ENCODE results near the gene RFC2.
"Not testable (repeated sequence)": the region's sequence is repeated elsewhere in the genome, so short reads cannot be mapped to it uniquely, and the experiment has no call there.

Gene RFC2

DNA sequence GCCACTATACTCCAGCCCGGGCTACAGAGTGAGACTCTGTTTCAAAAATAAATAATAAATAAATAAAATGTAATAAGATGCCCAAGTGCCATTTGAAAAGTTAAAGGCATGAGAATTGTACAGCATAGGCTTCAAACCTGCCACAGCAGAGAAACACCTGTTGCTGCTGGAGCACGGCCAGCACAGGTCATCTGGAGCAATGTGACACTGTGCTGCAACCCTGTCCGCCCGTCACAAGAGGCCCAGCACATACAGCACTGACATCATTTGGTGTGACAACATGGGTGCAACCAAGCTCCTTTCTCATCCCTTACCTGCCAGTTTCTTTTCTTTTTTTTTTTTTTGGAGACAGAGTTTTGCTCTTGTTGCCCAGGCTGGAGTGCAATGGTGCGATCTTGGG, 1.3 kb downstream of the RFC2 start:
- DNase-seq (ENCODE audit: extremely low read depth in 1 of 2, low read depth in 1 of 2) = no peak

DNA sequence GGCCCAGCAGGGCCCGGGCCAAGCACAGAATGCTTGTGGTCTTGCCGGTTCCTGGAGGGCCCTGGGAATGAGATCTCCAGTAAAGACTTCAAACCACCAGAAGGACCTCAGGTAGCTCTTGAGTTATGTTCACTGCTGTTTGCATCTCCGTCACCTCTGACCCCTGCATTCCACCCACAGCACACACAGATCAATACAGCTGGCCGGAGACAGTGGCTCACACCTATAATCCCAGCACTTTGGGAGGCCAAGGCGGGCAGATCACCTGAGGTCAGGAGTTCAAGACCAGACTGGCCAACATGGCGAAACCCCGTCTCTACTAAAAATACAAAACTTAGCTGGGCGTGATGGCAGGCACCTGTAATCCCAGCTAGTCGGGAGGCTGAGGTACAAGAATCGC, 5.1 kb downstream of the RFC2 start:
- DNase-seq (ENCODE audit: extremely low read depth in 1 of 2, low read depth in 1 of 2) = not testable (repeated sequence)

DNA sequence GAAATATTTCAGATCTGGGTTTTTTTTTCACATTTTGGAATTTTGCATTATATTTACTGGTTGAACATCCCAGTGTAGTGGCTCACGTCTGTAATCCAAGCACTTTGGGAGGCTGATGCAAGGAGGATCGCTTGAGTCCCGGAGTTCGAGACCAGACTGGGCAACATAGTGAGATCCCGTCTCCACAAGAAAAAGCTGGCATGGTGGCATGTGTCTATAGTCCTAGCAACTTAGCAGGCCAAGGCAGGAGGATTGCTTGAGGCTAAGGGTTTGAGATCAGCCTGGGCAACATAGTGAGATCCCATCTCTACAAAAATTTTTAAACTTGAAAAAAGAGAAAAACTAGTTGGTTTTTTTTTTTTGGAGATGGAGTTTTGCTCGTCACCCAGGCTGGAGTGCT, 6.0 kb downstream of the RFC2 start:
- DNase-seq (ENCODE audit: extremely low read depth in 1 of 2, low read depth in 1 of 2) = no peak

DNA sequence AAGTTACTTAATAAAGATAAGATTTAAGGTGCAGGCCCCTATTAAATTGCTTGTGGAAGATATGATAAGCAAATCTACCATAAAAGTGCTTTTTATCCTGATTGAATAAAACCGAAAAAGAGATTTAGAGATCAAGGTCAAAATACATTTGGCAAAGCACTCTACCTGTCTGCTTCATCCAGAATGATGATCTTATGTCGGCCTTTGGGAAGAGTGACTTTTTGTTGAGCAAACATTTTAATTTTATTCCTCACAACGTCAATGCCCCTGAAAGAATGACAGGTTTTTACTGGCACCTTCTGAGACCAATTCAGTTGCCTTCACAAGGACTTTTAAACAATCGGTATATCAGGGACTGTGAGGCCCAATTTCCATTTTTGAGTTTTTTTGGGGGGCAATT, 7.7 kb downstream of the RFC2 start:
- no peak for DNase-seq (ENCODE audit: extremely low read depth in 1 of 2, low read depth in 1 of 2)

DNA sequence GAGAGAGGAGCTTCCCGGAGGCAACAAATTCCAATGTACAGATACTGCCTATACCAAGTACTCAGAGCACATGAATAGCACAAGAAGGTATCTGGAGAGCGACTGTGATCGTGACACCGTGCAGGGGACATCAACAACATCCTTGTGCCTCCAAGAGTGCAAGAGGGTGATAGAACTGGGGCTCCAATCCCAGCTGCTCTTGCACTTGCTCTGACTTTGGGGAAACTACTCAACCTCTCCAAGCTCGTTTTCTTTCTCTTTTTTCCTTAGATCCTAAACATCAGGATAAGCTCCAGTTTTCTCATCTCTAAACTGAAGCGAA, 12.1 kb downstream of the RFC2 start:
- DNase-seq (ENCODE audit: extremely low read depth in 1 of 2, low read depth in 1 of 2) = no peak

DNA sequence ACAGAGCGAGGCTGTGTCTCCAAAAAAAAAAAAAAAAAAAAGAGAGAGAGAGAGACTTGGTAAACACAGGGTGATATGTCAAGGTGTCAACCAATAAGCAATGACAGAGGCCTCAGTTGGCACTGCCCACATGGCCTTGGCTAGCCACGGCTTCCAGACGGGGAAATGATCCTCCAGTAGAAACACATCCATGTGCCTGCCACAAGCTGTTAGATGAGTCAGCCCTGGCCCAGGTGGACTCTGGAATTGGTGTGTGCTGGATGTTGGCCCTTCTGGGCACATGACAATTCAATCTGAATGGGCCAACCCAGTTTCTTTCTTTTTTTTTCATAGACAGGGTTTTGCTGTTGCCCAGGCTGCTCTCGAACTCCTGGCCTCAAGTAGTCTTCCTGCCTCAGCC, 13.7 kb downstream of the RFC2 start:
- no peak for DNase-seq (ENCODE audit: extremely low read depth in 1 of 2, low read depth in 1 of 2)

DNA sequence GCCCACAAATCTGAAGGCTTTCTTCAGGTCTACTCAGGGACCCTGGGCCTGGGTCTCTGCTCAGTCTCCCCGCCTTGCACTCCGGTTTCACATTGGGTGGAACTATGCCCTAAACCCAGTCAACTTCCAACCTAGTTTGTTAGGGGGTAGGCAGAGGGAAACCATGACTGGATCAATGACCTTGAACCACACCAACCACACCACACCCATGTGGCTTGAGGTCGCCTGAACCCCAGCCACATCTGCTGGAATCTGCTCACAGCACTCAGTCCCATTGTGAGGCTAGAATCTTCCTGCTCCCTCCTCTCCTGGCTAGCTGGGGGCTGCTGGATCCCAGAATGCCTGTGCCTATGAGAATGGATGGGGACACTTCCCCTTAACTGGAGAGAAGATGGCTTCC, 17.9 kb downstream of the RFC2 start:
- DNase-seq (ENCODE audit: extremely low read depth in 1 of 2, low read depth in 1 of 2) = no peak

DNA sequence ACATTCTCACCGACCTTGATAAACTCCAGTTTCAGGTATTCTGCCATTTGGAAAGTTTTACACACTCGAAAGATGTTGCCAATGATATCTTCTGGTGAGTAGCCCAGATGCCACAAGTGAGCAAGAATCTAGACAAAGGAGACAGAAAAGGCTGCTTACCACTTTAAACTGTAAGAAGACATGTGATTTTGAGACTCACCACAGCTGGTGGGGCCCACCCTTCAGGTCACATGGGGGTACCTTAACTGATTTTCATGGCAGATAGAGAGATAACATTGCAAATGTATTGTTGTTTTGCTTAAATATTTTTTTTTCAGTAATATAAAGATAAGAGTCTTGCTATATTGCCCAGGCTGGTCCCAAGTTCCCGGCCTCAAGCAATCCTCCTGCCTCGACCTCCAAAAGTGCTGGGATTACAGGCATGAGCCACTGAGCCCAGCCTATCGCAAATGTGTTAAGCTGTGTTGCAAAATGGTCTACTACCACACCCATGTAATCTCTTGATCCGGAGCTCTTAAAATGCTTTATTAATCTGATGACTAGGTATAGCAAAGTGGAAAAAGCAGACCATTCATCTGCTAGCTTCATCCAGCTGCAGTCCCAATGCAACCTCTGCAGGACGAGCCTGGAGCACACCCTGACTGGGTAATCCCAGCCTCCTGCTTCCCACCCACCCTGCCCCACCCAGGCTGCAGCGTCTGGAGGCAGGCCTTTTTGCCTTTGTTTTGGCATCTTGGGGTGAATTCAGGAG, 18.5 kb downstream of the RFC2 start:
- no peak for DNase-seq (ENCODE audit: extremely low read depth in 1 of 2, low read depth in 1 of 2)

DNA sequence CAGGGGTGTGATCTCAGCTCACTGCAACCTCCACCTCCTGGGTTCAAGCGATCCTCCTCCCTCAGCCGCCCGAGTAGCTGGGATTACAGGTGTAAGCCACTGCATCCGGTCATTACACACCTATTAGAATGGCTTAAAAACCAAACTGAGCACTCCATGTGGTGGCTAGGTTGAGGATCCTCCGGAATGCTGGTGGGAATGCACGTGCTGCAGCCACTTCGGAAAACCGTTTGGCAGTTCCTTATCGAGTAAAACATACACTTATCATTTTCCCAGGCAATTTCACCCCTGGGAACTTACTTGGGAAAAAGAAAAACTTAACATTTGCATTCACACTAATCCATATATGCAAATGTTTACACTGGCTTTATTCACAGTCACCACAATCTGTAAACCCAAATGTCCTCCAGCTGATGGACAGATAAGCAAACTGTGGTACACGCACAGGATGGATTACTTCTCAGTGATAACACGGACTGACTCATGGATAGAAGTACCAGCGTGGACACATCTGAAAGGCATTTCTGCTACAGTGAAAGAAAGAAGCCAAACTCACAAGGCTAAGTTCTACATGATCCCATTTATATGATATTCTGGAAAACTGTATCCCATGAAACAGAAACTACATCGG, 20.4 kb downstream of the RFC2 start:
- DNase-seq (ENCODE audit: extremely low read depth in 1 of 2, low read depth in 1 of 2) = no peak

DNA sequence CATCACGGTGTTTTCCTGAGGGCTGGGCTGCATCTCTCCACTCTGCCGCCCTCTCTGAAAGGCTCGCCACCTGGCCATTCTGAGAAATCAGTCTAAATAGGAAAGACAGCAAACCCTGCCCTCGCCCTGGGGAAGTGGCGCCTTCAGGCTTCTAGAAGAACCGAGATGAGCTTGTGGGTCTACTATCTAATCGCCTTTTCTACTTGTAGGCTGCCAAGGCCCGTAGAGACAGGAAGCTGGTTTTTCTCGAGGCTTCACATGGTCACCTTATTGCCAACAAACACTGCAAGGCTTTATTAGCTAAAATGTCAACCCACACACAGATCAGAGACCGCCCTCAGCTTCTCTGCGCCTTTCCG, 23.0 kb downstream of the RFC2 start:
- no peak for DNase-seq (ENCODE audit: extremely low read depth in 1 of 2, low read depth in 1 of 2)

DNA sequence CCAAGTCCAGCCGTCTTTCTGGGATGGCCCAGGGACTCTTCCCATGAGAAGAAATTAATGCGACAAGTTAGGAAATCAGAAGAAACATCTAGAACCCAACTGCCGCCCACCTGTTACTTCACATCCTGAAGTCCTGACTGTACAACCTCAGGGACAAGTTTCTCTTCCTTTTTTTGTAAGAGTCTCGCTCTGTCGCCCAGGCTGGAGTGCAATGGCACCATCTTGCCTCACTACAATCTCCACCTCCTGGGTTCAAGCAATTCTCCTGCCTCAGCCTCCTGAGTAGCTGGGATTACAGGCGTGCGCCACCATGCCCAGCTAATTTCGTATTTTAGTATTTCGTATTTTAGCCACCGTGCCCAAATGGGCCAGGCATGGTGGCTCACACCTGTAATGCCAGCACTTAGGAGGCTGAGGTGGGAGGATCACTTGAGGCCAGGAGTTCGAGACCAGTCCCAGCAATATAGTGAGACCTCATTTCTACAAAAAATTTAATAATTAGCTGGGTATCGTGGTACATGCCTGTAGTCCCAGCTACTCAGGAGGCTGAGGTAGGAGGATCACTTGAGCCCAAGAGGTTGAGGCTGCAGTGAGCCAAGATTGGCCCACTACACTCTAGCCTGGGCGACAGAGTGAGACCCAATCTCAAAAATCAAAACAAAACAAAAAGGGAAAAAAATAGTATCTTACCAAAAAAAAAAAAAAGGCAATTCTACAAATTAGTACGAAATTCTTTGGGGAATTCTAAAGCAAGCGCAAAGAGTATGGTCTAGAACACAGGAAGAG, 23.6 kb downstream of the RFC2 start:
- no peak for DNase-seq (ENCODE audit: extremely low read depth in 1 of 2, low read depth in 1 of 2)

DNA sequence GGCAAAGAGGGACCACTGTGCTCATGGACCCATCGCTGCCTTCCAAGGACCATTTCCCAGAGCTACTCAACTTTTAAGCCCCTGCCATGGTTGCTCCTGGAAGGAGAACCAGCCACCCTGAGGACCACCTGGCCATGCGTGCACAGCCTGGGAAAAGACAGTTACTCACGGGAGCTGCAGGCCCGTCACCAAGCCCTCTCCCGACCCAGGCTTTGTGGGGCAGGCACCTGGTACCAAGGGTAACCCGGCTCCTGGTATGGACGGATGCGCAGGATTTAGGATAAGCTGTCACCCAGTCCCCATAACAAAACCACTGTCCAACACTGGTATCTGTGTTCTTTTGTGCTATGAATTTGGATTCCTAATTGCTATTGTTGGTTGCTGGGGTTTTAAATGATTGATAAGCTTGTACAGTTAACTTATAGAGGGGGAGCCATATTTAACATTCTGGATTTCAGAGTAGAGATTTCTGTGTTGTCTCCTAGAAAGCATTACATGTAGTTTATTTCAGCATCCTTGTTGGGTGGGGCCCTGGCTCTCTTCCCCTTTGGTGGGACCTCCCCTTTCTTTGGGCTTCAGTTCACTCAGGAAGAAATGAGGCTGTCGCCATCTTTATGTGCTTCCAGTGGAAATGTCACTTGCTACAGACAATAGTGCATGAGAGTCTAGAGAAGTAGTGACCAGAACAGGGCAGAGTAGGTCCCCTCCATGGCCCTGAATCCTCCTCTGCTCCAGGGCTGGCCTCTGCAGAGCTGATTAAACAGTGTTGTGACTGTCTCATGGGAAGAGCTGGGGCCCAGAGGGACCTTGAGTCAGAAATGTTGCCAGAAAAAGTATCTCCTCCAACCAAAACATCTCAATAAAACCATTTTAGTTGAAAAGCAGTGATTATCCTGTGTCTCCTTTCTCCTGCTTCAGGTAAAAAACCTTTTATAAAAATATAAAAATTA, 25.0 kb downstream of the RFC2 start:
- DNase-seq (ENCODE audit: extremely low read depth in 1 of 2, low read depth in 1 of 2) = no peak

DNA sequence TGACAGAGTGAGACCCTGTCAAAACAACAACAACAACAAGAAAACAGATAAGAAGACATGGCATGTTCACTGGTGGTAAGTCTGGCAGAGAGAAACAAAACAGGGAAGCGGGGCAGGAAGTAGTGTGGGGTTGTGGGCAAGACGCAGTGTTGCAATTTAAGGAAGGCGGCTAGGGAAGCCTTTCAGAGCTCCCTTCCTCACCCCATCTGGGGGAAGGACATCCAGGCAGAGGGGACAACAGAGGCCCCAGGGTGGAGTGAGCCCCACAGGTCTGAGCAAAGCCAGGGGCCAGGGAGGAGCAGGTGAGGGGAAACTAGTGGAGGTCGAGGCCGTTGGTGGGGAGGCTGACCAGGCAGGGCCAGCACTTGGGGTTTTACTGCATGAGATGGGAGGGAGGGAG, 27.6 kb downstream of the RFC2 start:
- no peak for DNase-seq (ENCODE audit: extremely low read depth in 1 of 2, low read depth in 1 of 2)

DNA sequence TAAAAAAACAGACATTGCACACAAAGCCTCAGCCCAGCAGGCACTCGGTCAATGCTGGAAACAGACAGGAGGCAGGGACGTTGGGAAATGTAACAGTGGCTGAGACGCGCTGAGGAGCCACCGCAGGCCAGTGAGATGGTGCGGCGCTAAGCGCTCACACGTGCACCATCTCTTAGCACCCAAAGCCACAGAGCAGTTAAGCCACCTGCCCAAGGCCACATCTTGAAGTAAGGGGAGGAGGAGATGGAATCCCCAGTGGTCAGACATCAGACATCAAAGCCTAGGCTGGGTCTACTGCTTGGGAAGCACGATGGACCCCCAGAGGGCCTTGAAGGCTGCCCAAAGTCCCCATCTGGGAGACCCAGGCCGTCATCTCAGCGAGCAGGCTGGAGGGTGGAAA, 28.8 kb downstream of the RFC2 start:
- no peak for DNase-seq (ENCODE audit: extremely low read depth in 1 of 2, low read depth in 1 of 2)

DNA sequence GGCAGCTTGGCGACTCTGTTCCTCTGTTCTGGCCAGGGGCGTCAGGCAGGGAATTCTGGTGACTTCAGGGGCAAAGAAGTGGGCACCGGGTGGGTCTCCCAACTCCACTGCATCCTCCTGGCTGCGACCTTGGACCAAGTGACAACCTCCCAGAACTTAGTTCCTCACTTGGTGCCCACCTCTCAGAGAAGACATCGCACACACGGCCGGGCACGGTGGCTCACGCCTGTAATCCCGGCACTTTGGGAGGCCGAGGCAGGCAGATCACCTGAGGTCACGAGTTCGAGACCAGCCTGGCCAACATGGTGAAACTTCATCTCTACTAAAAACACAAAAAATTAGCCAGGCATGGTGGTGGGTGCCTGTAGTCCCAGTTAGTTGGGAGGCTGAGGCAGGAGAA, 29.3 kb downstream of the RFC2 start:
- DNase-seq (ENCODE audit: extremely low read depth in 1 of 2, low read depth in 1 of 2) = not testable (repeated sequence)

DNA sequence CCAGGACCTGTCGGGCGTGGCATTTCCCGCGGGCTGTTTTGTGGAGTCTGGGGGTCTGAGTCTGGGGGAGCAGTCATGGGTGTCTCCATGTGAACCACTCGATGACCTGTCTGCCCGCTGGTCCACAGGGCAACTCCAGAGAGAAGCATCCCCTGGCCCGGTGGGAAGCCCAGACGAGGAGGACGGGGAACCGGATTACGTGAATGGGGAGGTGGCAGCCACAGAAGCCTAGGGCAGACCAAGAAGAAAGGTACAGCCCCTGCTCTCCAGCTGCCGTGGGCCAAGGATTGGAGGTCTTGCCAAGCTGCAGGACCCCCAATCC, 29.7 kb downstream of the RFC2 start:
- no peak for DNase-seq (ENCODE audit: extremely low read depth in 1 of 2, low read depth in 1 of 2)

DNA sequence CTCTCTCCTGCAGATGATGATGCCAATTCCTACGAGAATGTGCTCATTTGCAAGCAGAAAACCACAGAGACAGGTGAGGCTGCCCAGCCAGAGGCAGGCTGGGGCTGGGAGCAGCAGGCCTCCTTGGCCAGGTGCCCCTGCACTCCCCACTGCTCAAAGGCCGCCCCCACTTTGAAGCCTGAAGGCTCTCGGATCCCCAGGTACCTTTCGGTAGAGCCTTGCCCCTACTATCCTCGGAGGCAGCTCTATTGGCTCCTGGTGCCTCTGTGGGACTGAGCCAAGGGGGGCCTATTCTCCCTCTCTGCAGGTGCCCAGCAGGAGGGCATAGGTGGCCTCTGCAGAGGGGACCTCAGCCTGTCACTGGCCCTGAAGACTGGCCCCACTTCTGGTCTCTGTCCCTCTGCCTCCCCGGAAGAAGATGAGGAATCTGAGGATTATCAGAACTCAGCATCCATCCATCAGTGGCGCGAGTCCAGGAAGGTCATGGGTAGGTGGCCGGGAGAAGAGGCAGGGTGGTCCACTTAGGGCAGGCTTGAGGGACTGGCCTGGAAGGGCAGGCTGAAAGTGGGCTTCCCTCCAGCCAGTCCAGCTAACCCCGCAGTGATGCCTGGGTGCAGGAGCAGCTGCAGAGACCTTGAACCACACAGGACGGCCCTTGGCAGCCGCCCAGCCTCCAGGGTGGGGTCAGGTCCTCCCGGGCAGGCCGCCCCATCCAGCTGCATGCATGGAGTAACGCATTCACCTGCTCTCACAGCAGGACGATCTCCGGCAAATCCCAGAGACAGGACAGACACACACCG, 30.3 kb downstream of the RFC2 start:
- no peak for DNase-seq (ENCODE audit: extremely low read depth in 1 of 2, low read depth in 1 of 2)

DNA sequence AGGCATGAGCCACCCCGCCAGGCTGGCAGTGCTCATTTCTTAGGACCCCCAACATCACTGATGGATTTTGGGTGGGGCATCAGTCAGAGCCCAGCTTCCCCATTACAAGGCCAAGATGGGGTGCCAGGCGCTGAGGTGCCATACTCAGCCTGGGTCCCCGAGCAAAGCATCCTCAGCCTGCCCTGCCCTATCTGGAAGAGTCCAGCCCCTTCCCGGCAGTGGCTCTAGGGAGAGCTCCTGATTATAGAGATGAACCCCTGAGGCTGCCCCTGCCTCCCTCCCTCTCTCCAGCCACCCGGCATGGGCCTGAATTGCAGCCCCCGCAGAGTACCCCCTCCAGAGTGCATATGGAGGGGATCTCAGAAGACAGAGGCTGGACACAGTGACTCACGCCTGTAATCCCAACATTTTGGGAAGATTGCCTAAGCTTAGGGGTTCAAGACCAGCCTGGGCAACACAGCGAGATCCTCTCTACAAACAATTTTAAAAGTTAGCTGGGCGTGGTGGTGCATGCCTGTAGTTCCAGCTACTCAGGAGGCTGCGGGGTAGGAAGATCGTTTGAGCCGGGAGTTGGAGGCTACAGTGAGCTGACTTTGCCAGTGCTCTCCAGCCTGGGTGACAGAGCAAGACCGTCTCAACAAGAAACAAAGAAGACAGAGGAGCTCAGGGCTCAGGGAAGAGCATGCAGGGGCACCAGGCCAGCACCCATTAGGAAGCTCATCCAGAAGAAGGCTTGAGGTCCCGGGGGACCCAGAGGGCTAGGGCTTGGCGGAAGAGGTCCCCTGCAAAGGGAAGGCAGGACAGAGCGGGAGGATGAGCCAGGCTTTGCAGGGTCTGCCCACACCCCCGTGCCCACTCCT, 31.1 kb downstream of the RFC2 start:
- no peak for DNase-seq (ENCODE audit: extremely low read depth in 1 of 2, low read depth in 1 of 2)

DNA sequence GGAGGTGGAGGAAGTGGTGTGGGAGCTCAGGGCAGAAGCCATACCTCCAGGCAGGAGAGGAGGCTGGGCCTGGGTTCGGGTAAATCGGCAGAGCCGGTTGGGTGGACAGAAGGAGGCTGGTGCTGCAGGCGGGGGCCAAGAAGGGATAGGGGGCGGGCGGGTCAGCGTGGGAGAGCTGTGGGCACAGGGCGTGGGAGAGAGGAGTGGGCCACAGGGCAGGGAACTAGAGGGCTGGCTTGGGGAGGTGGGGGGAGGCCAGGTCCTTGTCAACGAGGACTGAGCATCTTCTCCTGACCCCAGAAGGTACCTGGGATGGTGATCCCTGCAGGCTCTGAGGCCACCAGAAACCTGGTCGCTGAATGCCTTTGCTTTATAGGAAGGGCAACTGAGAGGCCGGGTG, 32.5 kb downstream of the RFC2 start:
- DNase-seq (ENCODE audit: extremely low read depth in 1 of 2, low read depth in 1 of 2) = no peak

DNA sequence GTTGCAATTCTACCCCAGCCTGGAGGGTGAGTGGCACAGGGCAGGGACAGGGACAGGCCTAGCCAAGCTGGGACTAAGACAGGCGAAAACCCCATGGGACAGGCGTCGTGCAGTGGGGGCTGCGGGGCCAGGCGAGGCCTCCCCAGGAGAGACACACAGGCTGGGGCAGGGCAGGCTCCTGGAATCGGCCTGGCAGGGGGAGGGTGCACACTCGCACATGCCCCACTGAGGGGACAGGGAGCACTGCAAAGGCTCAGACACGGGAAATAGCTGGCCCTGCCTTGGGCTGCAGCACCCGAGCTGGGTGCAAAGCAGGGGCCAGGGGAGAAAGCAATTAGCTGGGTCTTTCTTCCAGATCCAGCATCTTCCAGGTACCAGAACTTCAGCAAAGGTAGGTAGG, 34.0 kb downstream of the RFC2 start:
- DNase-seq (ENCODE audit: extremely low read depth in 1 of 2, low read depth in 1 of 2) = no peak

Measured in activated CD8-positive, alpha-beta memory T cell treated with anti-CD3 and anti-CD28 coated beads for 1 hour (primary cell).